GM23338 (cell line): ENCODE data around the gene CFAP57. TPM values are rescaled to one million over a fixed set of nuclear protein-coding genes. Genes with fewer than 3 reads are reported as not detected.

ENCODE experiments used
- ATAC-seq: fragments of 200-7000 bp; cut with Tn5 transposase; 3 replicates; pipeline ENCODE4 v1.9.1; 2020
- DNase-seq: peaks from one replicate; pipeline ENCODE4 v3.0.0-alpha.2; 2015; ENCODE audit warnings: low spot score
- H2AFZ ChIP-seq: fragments of 200-600 bp; sonication (generic); 2 replicates; pipeline ENCODE4 v1.8.0; 2016; ENCODE audit warnings: antibody characterized with exemption, mild to moderate bottlenecking, moderate library complexity
- H3F3A ChIP-seq: fragments of 200-600 bp; sonication (generic); replicated peaks from 2 replicates; pipeline ENCODE4 v1.8.0; 2017; ENCODE audit warnings: antibody characterized with exemption, mixed run types, low read depth
- H3K27ac ChIP-seq: fragments of 200-600 bp; sonication (generic); 2 replicates; pipeline ENCODE4 v1.6.1; 2016; ENCODE audit warnings: low read depth
- H3K27me3 ChIP-seq: fragments of 200-600 bp; sonication (generic); 2 replicates; pipeline ENCODE4 v1.8.0; 2016; ENCODE audit warnings: mild to moderate bottlenecking, mixed run types, moderate library complexity; ENCODE audit not compliant: insufficient read depth
- H3K36me3 ChIP-seq: fragments of 200-600 bp; sonication (generic); 2 replicates; pipeline ENCODE4 v1.8.0; 2016; ENCODE audit warnings: mild to moderate bottlenecking; ENCODE audit not compliant: insufficient read depth
- H3K4me1 ChIP-seq: fragments of 200-600 bp; sonication (generic); 2 replicates; pipeline ENCODE4 v1.8.0; 2016; ENCODE audit warnings: mild to moderate bottlenecking, moderate library complexity; ENCODE audit not compliant: insufficient read depth
- H3K4me2 ChIP-seq: fragments of 200-600 bp; sonication (generic); 2 replicates; pipeline ENCODE4 v1.7.1; 2017; ENCODE audit warnings: mixed run types
- H3K4me3 ChIP-seq: fragments of 200-600 bp; sonication (generic); 2 replicates; pipeline ENCODE4 v1.6.1; 2016; ENCODE audit warnings: mixed run types
- H3K79me2 ChIP-seq: fragments of 200-600 bp; sonication (generic); replicated peaks from 2 replicates; pipeline ENCODE4 v1.8.0; 2017; ENCODE audit warnings: mild to moderate bottlenecking; ENCODE audit not compliant: insufficient read depth
- H3K9me2 ChIP-seq: fragments of 200-600 bp; sonication (generic); 2 replicates; pipeline ENCODE4 v1.8.0; 2017; ENCODE audit not compliant: insufficient read depth
- H4K20me1 ChIP-seq: fragments of 200-600 bp; sonication (generic); replicated peaks from 2 replicates; pipeline ENCODE4 v1.8.0; 2017; ENCODE audit warnings: mild to moderate bottlenecking; ENCODE audit not compliant: insufficient read depth
- H3K27ac Mint-ChIP-seq: 2 replicates; pipeline ENCODE4 v1.8.0; 2020; ENCODE audit warnings: inconsistent platforms, mild to moderate bottlenecking, moderate library complexity, mixed read lengths
- H3K27me3 Mint-ChIP-seq: 3 replicates; pipeline ENCODE4 v1.8.0; 2022; ENCODE audit warnings: low read depth, mild to moderate bottlenecking, moderate library complexity, mixed read lengths, inconsistent platforms; ENCODE audit not compliant: insufficient read depth, poor library complexity
- H3K36me3 Mint-ChIP-seq: 3 replicates; pipeline ENCODE4 v1.8.0; 2021; ENCODE audit warnings: low read depth, mild to moderate bottlenecking, inconsistent platforms, moderate library complexity, mixed read lengths
- H3K4me1 Mint-ChIP-seq: 3 replicates; pipeline ENCODE4 v1.8.0; 2020; ENCODE audit warnings: mild to moderate bottlenecking, inconsistent platforms, mixed read lengths
- H3K4me3 Mint-ChIP-seq: 3 replicates; pipeline ENCODE4 v1.8.0; 2021; ENCODE audit warnings: moderate library complexity, mild to moderate bottlenecking, inconsistent platforms, mixed read lengths
- H3K9me3 Mint-ChIP-seq: 3 replicates; pipeline ENCODE4 v1.8.0; 2020; ENCODE audit warnings: moderate library complexity, mild to moderate bottlenecking, inconsistent platforms, mixed read lengths
- CREB1 ChIP-seq: fragments of 250-450 bp; sonication (Bioruptor Pico); IDR thresholded peaks from 2 replicates; pipeline ENCODE4 v1.5.0; 2020; ENCODE audit warnings: low read depth, mild to moderate bottlenecking, moderate library complexity
- EZH2phosphoT487 ChIP-seq: fragments of 200-600 bp; sonication (generic); IDR thresholded peaks from one replicate; pipeline ENCODE4 v1.8.1; 2018; ENCODE audit warnings: antibody characterized with exemption; ENCODE audit not compliant: unreplicated experiment
- polyA plus RNA-seq: library from polyadenylated mRNA; unstranded; fragments of >200 nt; fragmentation: Nextera tagmentation; extraction: Ambion mirVana; gene quantifications from 2 replicates; pipeline ENCODE4 v1.2.1, GENCODE V29; 2016
- total RNA-seq: library from RNA; depleted of rRNA; stranded (reverse); fragments of >200 nt; shearing (Covaris generic); gene quantifications from 2 replicates; pipeline ENCODE4 v1.2.3, GENCODE V29; 2014
- TF ChIP-seq, protein P1 (sequence below): fragments of 250-450 bp; sonication (Bioruptor Pico); IDR thresholded peaks from 2 replicates; pipeline ENCODE4 v1.5.0; 2020; ENCODE audit warnings: mild to moderate bottlenecking, moderate library complexity

The CFAP57 gene
- total and polyA plus RNA-seq, 2 experiments from 2014 or later = 0.37 to 0.38 TPM

DNA sequence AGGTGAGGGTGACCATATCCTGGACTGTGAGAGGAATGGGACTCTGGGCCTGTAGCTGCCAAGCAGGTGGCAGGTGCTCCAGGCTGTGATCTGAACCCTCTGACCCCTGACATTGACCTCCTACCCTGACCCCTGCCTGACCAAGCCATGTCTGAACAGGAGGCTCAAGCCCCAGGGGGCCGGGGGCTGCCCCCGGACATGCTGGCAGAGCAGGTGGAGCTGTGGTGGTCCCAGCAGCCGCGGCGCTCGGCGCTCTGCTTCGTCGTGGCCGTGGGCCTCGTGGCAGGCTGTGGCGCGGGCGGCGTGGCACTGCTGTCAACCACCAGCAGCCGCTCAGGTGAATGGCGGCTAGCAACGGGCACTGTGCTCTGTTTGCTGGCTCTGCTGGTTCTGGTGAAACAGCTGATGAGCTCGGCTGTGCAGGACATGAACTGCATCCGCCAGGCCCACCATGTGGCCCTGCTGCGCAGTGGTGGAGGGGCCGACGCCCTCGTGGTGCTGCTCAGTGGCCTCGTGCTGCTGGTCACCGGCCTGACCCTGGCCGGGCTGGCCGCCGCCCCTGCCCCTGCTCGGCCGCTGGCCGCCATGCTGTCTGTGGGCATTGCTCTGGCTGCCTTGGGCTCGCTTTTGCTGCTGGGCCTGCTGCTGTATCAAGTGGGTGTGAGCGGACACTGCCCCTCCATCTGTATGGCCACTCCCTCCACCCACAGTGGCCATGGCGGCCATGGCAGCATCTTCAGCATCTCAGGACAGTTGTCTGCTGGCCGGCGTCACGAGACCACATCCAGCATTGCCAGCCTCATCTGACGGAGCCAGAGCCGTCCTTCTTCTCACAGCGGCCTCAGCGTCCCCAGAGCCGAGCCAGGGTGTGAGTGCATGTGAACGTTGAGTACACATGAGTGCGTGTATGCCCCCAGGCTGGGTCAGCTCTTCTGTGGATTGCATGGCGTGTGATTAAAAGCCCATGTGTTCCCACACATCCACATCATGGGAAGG is 100.7 kb downstream of the CFAP57 start:
- Histone ChIP-seq H3K9me2 (peaks cover 8% of the 10 kb centered on the region; the same call in 1 of the 2 replicates), H3F3A (0 out of 2 replicates have a peak, but pooled peaks cover 5% of the 10 kb centered on the region), H3K27me3 (no peaks in the 10 kb centered on the region), H3K4me1 (peaks cover 16% of the 10 kb centered on the region), H2AFZ (no peak overlapping the region), H3K4me2 (no peak overlapping the region), H3K79me2 (0 out of 2 replicates have a peak, but pooled peaks cover 3% of the 10 kb centered on the region), H3K4me3 (no peak overlapping the region), H3K27ac (no peak overlapping the region), H4K20me1 (no peaks in the 10 kb centered on the region), H3K36me3 (no peaks in the 10 kb centered on the region)
- Mint-ChIP-seq H3K36me3 (peaks cover 22% of the 10 kb centered on the region), H3K9me3 (no peaks in the 10 kb centered on the region; the same call in 2 of the 3 replicates), H3K27me3 (peaks cover 7% of the 10 kb centered on the region), H3K4me1 (peaks cover 33% of the 10 kb centered on the region), H3K4me3 (no peak overlapping the region), H3K27ac (no peak overlapping the region)
- no peak for DNase-seq
- no peak for ATAC-seq
- TF ChIP-seq CREB1 (CRISPR knock-in tag) = no peak

DNA sequence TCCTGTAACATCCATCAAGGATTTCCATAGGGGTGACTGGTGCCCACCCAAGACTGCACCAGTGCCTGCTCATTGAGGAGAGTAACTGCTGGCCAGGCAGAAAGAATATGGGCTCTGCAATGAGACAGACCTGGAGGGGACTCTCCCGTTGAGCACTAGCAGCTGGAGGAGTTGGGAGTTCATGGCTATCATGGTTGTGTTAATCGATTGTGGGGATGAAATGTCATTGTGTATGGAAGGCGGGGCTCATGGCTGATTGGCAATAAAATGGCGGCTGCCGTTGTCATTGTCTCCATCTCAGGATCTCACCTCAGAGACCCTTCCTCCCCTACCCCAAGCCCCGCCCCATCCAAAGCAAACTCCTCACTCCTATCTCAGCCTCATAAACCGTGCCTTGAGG is 101.6 kb downstream of the CFAP57 start:
- H3K79me2 ChIP-seq = 0 out of 2 replicates have a peak, but pooled peaks cover 3% of the 10 kb centered on the region
- Mint-ChIP-seq H3K27me3 (peaks cover 7% of the 10 kb centered on the region), H3K4me1 (peaks cover 33% of the 10 kb centered on the region), H3K9me3 (no peaks in the 10 kb centered on the region; the same call in 2 of the 3 replicates), H3K36me3 (peaks cover 25% of the 10 kb centered on the region), H3K4me3 (no peak overlapping the region), H3K27ac (no peak overlapping the region)
- no peak overlapping the region for H2AFZ ChIP-seq
- no peaks in the 10 kb centered on the region for H3K36me3 ChIP-seq
- no peak overlapping the region for H3K4me2 ChIP-seq
- H3K27ac ChIP-seq = no peak overlapping the region
- H3K9me2 ChIP-seq = peaks cover 8% of the 10 kb centered on the region; the same call in 1 of the 2 replicates
- no peaks in the 10 kb centered on the region for H3K27me3 ChIP-seq
- H4K20me1 ChIP-seq = no peaks in the 10 kb centered on the region
- ATAC-seq (no peak), DNase-seq (no peak)
- H3F3A ChIP-seq = 0 out of 2 replicates have a peak, but pooled peaks cover 5% of the 10 kb centered on the region
- H3K4me3 ChIP-seq = no peak overlapping the region
- no peak for TF ChIP-seq EZH2phosphoT487
- TF ChIP-seq, protein P1, sequence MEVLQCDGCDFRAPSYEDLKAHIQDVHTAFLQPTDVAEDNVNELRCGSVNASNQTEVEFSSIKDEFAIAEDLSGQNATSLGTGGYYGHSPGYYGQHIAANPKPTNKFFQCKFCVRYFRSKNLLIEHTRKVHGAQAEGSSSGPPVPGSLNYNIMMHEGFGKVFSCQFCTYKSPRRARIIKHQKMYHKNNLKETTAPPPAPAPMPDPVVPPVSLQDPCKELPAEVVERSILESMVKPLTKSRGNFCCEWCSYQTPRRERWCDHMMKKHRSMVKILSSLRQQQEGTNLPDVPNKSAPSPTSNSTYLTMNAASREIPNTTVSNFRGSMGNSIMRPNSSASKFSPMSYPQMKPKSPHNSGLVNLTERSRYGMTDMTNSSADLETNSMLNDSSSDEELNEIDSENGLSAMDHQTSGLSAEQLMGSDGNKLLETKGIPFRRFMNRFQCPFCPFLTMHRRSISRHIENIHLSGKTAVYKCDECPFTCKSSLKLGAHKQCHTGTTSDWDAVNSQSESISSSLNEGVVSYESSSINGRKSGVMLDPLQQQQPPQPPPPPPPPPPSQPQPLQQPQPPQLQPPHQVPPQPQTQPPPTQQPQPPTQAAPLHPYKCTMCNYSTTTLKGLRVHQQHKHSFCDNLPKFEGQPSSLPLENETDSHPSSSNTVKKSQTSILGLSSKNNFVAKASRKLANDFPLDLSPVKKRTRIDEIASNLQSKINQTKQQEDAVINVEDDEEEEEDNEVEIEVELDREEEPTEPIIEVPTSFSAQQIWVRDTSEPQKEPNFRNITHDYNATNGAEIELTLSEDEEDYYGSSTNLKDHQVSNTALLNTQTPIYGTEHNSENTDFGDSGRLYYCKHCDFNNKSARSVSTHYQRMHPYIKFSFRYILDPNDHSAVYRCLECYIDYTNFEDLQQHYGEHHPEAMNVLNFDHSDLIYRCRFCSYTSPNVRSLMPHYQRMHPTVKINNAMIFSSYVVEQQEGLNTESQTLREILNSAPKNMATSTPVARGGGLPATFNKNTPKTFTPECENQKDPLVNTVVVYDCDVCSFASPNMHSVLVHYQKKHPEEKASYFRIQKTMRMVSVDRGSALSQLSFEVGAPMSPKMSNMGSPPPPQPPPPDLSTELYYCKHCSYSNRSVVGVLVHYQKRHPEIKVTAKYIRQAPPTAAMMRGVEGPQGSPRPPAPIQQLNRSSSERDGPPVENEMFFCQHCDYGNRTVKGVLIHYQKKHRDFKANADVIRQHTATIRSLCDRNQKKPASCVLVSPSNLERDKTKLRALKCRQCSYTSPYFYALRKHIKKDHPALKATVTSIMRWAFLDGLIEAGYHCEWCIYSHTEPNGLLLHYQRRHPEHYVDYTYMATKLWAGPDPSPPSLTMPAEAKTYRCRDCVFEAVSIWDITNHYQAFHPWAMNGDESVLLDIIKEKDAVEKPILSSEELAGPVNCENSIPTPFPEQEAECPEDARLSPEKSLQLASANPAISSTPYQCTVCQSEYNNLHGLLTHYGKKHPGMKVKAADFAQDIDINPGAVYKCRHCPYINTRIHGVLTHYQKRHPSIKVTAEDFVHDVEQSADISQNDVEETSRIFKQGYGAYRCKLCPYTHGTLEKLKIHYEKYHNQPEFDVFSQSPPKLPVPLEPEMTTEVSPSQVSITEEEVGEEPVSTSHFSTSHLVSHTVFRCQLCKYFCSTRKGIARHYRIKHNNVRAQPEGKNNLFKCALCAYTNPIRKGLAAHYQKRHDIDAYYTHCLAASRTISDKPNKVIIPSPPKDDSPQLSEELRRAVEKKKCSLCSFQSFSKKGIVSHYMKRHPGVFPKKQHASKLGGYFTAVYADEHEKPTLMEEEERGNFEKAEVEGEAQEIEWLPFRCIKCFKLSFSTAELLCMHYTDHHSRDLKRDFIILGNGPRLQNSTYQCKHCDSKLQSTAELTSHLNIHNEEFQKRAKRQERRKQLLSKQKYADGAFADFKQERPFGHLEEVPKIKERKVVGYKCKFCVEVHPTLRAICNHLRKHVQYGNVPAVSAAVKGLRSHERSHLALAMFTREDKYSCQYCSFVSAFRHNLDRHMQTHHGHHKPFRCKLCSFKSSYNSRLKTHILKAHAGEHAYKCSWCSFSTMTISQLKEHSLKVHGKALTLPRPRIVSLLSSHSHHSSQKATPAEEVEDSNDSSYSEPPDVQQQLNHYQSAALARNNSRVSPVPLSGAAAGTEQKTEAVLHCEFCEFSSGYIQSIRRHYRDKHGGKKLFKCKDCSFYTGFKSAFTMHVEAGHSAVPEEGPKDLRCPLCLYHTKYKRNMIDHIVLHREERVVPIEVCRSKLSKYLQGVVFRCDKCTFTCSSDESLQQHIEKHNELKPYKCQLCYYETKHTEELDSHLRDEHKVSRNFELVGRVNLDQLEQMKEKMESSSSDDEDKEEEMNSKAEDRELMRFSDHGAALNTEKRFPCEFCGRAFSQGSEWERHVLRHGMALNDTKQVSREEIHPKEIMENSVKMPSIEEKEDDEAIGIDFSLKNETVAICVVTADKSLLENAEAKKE (CRISPR knock-in tag) = no peak
- peaks cover 16% of the 10 kb centered on the region for H3K4me1 ChIP-seq
